ENCODE results near the gene KDM3A.

The KDM3A gene

DNA sequence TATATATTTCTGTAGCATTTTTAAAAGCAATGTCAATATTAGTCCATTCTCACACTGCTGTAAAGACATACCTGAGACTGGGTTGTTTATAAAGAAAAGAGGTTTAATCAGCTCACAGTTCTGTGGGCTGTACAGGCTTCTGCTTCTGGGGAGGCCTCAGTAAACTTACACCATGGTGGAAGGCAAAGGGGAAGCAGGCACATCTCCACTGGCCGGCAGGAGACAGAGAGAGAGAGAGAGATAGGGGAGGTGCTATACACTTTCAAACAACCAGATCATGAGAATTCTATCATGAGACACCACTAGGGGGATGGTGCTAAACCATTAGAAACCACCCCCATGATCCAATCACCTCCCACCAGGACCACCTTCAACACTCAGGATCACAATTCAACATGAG lies 79.0 kb downstream of the KDM3A start:
- no peak for DNase-seq

DNA sequence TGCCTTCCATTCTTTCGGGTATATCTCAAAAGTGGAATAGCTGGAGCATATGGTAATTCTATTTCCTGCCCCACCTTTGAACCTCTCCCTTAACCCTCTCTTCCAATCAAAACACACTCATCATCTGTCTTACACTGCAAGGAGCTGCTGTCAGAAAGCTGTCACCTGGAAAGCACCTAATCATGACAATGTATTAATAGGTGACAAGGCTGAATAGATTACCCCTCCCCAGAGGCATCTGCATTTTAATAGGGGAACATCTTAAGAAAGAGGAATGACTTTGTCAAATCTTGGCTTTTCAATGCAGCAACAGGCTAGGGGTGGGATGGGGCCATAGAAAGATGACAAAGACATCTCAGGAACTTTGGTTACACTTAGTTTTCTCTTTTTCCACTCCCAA lies 80.8 kb downstream of the KDM3A start:
- no peak for DNase-seq

DNA sequence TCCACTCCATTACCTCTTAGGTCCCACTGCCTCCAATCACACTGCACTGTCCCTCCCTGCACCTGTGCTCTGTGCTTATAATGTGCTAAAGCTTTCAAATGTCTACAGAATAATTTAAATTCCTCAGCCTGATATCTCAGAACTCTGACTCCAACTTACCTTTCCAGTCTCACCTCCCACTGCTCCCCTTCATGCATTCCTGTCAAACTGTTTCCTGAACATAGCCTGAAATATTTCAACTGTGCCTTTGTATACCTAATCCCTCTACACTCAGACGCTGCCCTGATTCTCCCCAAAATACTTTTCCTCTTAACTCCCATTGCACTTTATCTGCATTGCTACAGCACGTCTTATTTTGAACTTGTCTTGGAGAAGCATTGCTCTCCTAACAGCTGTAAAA lies 81.5 kb downstream of the KDM3A start:
- DNase-seq, result no peak

DNA sequence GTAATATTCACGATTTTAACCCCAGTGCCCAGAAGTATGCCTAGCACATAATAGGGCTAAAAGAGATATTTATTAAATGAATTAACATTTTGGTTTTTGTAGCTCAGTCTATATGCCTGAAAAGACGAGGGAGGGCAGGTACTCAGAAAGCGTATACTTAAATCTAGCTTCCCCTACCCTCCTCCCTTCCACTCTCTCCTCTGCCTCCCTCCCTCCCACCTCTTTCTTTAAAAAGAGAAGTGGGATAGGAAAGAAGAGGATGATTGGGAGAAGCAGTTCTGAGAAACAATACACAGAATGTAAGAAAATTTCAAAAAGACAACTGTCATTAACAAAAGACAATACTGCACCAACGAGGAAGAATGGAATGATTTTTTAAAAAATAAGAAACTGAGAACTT lies 82.3 kb downstream of the KDM3A start:
- no peak for DNase-seq

DNA sequence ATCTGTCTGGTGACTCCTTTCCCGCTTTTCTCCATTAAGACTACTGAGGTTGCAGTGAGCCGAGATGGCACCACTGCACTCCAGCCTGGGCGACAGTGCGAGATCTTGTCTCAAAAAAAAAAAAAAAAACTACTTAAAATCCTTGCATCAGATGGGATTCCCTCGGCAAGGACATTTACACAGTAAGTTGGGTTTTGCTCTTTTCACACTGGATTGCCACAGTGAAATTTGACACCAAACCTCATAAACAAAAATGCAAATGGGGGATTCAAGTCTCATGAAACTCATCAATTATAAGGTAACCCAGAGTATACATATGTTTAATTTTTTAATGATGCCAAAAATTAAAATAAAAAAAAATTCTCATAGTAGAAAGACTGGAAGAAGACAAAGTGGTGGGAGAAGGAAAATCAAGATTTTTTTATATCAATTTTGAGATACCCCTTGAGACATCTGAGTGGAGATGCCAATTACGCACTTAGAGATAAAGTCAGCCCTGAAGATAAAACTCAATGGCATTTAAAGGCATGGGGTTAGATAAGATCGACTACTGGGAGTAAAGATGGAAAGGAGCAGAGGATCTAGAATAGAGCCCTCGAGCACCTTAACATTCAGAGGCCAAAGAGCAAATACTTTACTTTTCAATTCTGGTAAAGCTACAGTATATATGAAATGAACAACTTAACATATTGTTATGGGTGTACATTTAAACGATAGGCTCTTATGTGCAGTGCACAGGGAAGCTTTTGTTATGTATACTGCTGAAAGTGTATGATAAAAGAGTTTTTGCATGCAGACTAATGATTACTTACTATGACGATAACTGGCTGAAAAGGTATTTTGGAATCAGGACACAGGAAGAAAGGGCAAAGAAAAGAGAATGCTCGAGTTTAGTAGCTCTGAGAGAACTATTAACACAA lies 84.5 kb downstream of the KDM3A start:
- DNase-seq, result no peak

DNA sequence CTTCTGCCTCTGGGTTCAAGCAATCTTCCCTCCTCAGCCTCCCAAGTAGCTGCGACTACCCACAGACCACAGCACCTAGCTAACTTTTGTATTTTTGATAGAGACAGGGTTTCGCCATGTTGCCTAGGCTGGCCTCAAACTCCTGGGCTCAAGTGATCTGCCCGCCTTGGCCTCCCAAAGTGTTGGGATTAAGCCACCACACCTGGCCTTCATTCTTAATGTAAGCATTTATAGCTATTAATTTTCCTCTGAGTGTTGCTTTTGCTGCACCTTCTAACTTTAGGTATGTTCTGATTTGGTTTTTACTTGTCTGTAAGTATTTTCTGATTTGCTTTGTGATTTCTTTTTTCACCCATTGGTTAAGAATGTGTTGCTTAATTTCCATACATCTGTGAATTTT lies 92.4 kb downstream of the KDM3A start:
- DNase-seq, result no peak

DNA sequence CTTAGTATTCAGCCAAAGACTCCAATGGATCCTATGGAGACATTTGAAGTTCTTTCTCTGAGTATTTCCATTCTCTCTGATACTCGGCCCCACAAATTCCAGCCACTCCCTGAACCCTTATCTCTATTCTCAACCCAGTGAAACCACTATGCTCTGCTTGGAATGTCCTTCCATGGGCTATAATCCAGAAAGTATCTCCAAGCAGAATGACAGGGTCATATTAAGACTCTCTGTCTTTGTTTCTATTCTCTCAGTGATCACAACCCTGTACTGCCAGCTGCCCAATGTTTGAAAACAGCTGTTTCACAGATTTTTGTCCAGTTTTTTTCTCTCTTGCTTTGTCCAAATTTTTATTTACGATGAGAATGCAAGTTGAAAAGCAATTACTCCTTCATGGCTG lies 100.2 kb downstream of the KDM3A start:
- DNase-seq, result no peak
